ENCODE data around the gene PRPH.

DNA sequence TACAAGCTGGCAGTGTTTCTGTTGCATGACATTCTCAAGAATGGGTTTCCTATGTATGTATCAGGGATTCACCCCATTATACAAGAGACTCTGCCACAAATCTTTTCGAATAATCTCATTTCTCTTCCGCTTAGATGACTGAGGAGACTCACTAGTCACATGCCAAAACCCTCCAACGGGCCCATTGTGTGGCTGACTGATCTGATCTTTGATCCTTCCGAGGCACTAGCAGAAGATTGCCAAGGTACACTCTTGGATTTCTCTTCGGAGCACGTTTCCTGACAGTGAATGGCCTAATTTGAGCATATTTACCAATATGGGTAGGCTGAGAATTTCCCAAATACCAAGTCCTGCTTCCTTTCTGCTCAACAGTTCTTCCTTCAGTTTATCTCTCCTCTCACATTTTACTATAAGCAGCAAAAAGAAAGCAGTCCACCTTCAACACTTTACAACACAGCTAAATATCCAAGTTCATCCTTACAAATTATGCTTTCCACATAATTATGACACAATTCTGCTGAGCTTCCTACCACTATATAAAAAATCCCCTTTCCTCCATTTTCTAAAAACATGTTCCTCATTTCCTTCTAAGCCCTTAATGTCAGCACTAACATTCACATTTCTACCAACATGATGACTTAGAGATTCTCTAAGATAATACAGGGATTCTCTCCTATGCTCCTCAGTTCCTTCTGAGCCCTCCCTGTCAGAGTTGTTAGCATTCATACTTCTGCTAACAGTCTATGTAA is 11.0 kb downstream of the PRPH start:
- TF ChIP-seq EP300 (IDR thresholded peaks at IDR 0.05) (no peak), POLR2AphosphoS5 (IDR thresholded peaks at IDR 0.05) (no peak), POLR2A (IDR thresholded peaks at IDR 0.05) (no peak)
- TF ChIP-seq, protein P1, sequence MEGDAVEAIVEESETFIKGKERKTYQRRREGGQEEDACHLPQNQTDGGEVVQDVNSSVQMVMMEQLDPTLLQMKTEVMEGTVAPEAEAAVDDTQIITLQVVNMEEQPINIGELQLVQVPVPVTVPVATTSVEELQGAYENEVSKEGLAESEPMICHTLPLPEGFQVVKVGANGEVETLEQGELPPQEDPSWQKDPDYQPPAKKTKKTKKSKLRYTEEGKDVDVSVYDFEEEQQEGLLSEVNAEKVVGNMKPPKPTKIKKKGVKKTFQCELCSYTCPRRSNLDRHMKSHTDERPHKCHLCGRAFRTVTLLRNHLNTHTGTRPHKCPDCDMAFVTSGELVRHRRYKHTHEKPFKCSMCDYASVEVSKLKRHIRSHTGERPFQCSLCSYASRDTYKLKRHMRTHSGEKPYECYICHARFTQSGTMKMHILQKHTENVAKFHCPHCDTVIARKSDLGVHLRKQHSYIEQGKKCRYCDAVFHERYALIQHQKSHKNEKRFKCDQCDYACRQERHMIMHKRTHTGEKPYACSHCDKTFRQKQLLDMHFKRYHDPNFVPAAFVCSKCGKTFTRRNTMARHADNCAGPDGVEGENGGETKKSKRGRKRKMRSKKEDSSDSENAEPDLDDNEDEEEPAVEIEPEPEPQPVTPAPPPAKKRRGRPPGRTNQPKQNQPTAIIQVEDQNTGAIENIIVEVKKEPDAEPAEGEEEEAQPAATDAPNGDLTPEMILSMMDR (IDR thresholded peaks at IDR 0.05): no peak
